RWPE2 (cell line): ENCODE results near the gene APLP2.
A peak's percentile ranks its signal among the peaks of the same experiment; 100 is the strongest.

Source experiments
- ATAC-seq: fragments of 200-7000 bp; cut with Tn5 transposase; 3 replicates; pipeline ENCODE4 v1.9.1; 2021; ENCODE audit warnings: low read depth
- DNase-seq: peaks from one replicate; pipeline ENCODE4 v3.0.0-alpha.2; 2020; ENCODE audit warnings: low spot score
- H3K27ac ChIP-seq: fragments of 450-650 bp; 2 replicates; pipeline ENCODE4 v1.5.1; 2017; ENCODE audit warnings: mild to moderate bottlenecking; ENCODE audit not compliant: poor library complexity, severe bottlenecking
- H3K27me3 ChIP-seq: fragments of 250-450 bp; sonication (Bioruptor Pico); 2 replicates; pipeline ENCODE4 v1.5.1; 2021; ENCODE audit warnings: mild to moderate bottlenecking, moderate library complexity; ENCODE audit not compliant: insufficient read depth, poor library complexity, severe bottlenecking
- H3K36me3 ChIP-seq: fragments of 250-450 bp; sonication (Bioruptor Pico); 2 replicates; pipeline ENCODE4 v1.5.1; 2020; ENCODE audit warnings: low read depth, mild to moderate bottlenecking, moderate library complexity
- H3K4me1 ChIP-seq: fragments of 250-450 bp; sonication (Bioruptor Pico); 2 replicates; pipeline ENCODE4 v1.5.1; 2021; ENCODE audit warnings: mild to moderate bottlenecking, moderate library complexity; ENCODE audit not compliant: insufficient read depth, poor library complexity, severe bottlenecking
- H3K4me3 ChIP-seq: fragments of 250-450 bp; sonication (Bioruptor Pico); 2 replicates; pipeline ENCODE4 v1.5.1; 2021; ENCODE audit warnings: mild to moderate bottlenecking, moderate library complexity; ENCODE audit not compliant: severe bottlenecking
- H3K9me3 ChIP-seq: fragments of 250-450 bp; sonication (Bioruptor Pico); 2 replicates; pipeline ENCODE4 v1.5.1; 2021; ENCODE audit warnings: mild to moderate bottlenecking, moderate library complexity; ENCODE audit not compliant: severe bottlenecking
- CTCF ChIP-seq: fragments of 450-650 bp; IDR thresholded peaks from one replicate; pipeline ENCODE4 v1.5.1; 2017; ENCODE audit warnings: mild to moderate bottlenecking, moderate library complexity; ENCODE audit not compliant: poor library complexity, severe bottlenecking

The APLP2 gene

DNA sequence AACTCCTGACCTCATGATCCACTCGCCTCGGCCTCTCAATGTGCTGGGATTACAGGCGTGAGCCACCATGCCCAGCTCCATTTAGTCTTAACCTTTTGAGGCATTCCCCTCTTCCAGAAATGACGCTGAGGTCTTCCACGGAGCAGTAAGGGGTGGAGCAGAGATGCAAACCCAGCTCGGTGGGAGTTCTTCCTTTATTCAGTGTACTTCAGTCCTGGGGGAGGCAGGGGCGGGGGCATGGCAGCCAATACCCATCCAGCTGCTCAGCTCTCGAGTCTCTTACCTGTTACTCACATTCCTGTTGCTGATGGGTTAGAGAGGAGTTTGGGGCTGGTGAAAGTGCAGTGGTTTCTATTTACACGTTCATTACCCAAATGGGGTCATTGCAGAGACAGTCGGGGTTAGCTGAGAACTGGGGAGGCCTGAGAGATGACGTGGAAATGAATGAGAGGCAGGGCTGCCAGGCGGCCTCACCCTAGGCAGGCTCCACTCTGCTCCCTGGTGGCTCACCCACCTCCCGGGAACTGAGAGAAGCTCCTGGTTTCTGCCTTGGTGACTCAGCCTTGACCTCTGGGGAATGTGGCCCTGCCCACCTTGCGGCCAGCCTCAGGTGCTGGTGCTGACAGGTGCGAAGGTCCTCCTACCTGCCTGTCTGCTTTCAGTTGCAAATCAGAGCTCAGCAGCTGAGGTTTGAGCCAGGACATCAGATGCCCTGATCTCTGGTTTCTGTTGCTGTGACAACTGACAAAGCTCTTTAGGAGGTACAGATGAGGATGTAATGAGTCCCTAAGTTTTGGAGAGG lies 76.5 kb downstream of the APLP2 start:
- peak; percentile 94 for DNase-seq
- Histone ChIP-seq H3K27me3 (no peaks in the 10 kb centered on the region), H3K4me1 (peaks cover 9% of the 10 kb centered on the region), H3K9me3 (no peaks in the 10 kb centered on the region), H3K4me3 (no peak overlapping the region), H3K27ac (peak overlapping the region; percentile 24), H3K36me3 (peaks cover 44% of the 10 kb centered on the region)
- peak; percentile 68 for TF ChIP-seq CTCF
- ATAC-seq, result peak; percentile 99

DNA sequence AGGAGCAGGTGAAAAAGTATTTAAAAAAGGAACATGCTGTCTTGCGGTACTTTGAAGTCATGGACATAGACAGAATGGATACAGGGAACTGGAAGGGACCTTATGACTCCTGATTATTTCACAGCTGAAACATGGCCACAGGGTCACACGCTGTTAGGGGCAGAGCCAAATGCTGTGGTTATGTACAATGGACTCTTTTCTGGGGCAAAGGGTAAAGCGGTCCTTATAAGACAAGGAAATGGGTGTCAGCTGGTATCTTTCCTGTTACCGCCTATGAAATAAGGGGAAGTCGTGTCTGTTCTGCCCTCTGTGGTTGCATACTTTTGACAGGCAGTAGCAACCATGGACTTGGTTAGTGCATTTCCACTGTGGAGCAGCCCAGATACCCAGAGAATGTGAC lies 77.1 kb downstream of the APLP2 start:
- no peak for TF ChIP-seq CTCF
- Histone ChIP-seq H3K4me1 (peaks cover 9% of the 10 kb centered on the region), H3K4me3 (no peak overlapping the region), H3K27me3 (no peaks in the 10 kb centered on the region), H3K36me3 (peaks cover 37% of the 10 kb centered on the region), H3K27ac (no peak overlapping the region), H3K9me3 (no peaks in the 10 kb centered on the region)
- ATAC-seq, result no peak
- no peak for DNase-seq

DNA sequence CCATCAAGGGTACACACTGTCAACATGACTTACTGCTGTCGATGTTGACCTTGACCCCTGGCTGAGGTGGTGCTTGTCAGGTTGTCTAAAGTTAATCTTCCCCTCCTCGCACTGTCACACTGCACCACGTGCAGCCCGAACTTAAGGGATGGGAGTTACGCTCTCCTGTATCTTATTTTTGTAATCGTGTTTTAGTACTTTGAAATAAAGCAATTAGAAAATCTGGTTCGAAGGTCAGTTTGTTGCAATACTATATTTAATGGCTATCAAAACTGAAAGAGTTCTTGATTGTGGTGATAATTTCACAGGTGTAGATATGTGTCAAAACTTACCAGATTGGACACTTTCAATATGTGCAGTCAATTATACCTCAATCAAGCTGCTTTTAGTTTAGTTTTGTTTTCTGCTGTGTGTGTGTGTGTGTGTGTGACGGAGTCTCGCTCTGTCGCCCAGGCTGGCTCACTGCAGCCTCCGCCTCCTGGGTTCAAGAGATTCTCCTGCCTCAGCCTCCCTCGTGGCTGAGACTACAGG lies 79.2 kb downstream of the APLP2 start:
- Histone ChIP-seq H3K27me3 (no peaks in the 10 kb centered on the region), H3K36me3 (peaks cover 17% of the 10 kb centered on the region), H3K4me1 (peaks cover 9% of the 10 kb centered on the region), H3K9me3 (no peaks in the 10 kb centered on the region), H3K4me3 (no peak overlapping the region), H3K27ac (no peak overlapping the region)
- peak; percentile 6 for DNase-seq
- no peak for ATAC-seq
- TF ChIP-seq CTCF, result no peak

GRCh38 chr11:130150790-130151189 lies 81.1 kb downstream of the APLP2 start:
- Histone ChIP-seq H3K36me3 (no peaks in the 10 kb centered on the region), H3K27ac (no peak overlapping the region), H3K27me3 (no peaks in the 10 kb centered on the region), H3K9me3 (no peaks in the 10 kb centered on the region), H3K4me1 (peaks cover 8% of the 10 kb centered on the region), H3K4me3 (no peak overlapping the region)
- no peak for TF ChIP-seq CTCF
- peak; percentile 28 for DNase-seq
- no peak for ATAC-seq

DNA sequence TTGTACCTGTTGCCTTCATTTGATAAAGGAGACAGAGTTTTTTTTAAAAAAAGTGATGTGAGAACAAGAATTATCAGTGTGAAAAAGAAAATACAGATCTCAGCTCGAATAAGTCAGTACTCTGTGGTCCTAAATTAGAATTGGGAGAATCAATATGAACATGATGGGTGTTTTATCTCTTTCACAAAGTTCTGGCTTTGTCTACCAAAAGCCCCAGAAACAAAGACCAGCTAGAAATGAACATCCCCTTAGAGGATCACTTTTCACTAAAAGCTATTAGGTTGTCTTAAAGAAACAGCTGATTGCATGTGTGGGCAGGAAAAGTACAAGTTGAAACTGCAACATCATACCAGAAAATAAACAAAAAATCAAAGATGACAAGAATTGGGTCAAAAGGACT lies 81.5 kb downstream of the APLP2 start:
- Histone ChIP-seq H3K27ac (no peak overlapping the region), H3K4me1 (peaks cover 4% of the 10 kb centered on the region), H3K36me3 (no peaks in the 10 kb centered on the region), H3K27me3 (no peaks in the 10 kb centered on the region), H3K9me3 (no peaks in the 10 kb centered on the region), H3K4me3 (no peak overlapping the region)
- DNase-seq (no peak), ATAC-seq (no peak)
- no peak for TF ChIP-seq CTCF
